ENCODE results near the gene ZNF322. TPM values are rescaled to one million over a fixed set of nuclear protein-coding genes. Genes with fewer than 3 reads are reported as not detected.
"Not testable (repeated sequence)": the region's sequence is repeated elsewhere in the genome, so short reads cannot be mapped to it uniquely, and the experiment has no call there.

The ZNF322 gene
- total RNA-seq, result 100 to 1,000 TPM in 1 of 4 donors, 10 to 100 TPM in 3; 38.7 to 184 (median 61.5) TPM

- Histone ChIP-seq H3K27ac (peak within 1 kb of the TSS; percentile 85 to 91), H3K4me3 (peak within 1 kb of the TSS; percentile 84 to 92), H3K4me1 (no peaks in the 10 kb centered on the region), H3K36me3 (no peaks in the 10 kb centered on the region), H3K9me3 (no peaks in the 10 kb centered on the region), H3K27me3 (no peaks in the 10 kb centered on the region)
- TF ChIP-seq, protein P1, sequence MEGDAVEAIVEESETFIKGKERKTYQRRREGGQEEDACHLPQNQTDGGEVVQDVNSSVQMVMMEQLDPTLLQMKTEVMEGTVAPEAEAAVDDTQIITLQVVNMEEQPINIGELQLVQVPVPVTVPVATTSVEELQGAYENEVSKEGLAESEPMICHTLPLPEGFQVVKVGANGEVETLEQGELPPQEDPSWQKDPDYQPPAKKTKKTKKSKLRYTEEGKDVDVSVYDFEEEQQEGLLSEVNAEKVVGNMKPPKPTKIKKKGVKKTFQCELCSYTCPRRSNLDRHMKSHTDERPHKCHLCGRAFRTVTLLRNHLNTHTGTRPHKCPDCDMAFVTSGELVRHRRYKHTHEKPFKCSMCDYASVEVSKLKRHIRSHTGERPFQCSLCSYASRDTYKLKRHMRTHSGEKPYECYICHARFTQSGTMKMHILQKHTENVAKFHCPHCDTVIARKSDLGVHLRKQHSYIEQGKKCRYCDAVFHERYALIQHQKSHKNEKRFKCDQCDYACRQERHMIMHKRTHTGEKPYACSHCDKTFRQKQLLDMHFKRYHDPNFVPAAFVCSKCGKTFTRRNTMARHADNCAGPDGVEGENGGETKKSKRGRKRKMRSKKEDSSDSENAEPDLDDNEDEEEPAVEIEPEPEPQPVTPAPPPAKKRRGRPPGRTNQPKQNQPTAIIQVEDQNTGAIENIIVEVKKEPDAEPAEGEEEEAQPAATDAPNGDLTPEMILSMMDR (IDR thresholded peaks at IDR 0.05), result peak in 1 of 4 experiments; percentile 11
- peak; percentile 60 to 75 for TF ChIP-seq POLR2A (IDR thresholded peaks at IDR 0.05)
- DNase-seq, result peak; percentile 93 to 94
- intact Hi-C loops (cut with DNase I; ENCODE audit: low total_unique reads), result no loop called here
Measured at GRCh38 chr6:26659042-26659999, at the start of gene ZNF322. Gene ZNF322, minus strand, starts transcription at chr6:26659746. Its CDS starts 21,193 bp downstream, at chr6:26638553.

GRCh38 chr6:26705780-26706179 is 46.2 kb upstream of the ZNF322 start:
- intact Hi-C loops (cut with DNase I; ENCODE audit: low total_unique reads); H3K27me3 ChIP-seq; DNase-seq; H3K27ac ChIP-seq; H3K4me1 ChIP-seq; H3K9me3 ChIP-seq; H3K36me3 ChIP-seq; H3K4me3 ChIP-seq: not testable (repeated sequence)

DNA sequence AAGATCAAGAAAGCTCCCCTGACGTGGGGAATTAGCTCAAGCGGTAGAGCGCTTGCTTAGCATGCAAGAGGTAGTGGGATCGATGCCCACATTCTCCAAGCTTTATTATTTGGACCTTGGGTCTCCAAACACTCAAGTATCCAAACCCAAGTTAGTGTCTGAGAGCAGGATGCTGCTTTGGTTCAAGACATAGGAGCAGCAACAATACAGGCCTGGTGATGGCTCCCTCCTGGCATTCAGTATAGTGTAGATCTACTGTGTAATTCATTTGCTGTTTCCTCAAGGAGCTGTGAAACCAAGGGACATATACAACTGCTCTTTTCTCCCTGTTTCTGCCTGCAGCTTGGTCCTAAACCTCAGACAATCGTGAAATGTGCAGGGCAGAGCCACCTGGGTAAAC is 45.8 kb upstream of the ZNF322 start:
- DNase-seq; H3K27ac ChIP-seq; intact Hi-C loops (cut with DNase I; ENCODE audit: low total_unique reads); H3K4me1 ChIP-seq; H3K4me3 ChIP-seq; H3K36me3 ChIP-seq; H3K9me3 ChIP-seq; H3K27me3 ChIP-seq: not testable (repeated sequence)

DNA sequence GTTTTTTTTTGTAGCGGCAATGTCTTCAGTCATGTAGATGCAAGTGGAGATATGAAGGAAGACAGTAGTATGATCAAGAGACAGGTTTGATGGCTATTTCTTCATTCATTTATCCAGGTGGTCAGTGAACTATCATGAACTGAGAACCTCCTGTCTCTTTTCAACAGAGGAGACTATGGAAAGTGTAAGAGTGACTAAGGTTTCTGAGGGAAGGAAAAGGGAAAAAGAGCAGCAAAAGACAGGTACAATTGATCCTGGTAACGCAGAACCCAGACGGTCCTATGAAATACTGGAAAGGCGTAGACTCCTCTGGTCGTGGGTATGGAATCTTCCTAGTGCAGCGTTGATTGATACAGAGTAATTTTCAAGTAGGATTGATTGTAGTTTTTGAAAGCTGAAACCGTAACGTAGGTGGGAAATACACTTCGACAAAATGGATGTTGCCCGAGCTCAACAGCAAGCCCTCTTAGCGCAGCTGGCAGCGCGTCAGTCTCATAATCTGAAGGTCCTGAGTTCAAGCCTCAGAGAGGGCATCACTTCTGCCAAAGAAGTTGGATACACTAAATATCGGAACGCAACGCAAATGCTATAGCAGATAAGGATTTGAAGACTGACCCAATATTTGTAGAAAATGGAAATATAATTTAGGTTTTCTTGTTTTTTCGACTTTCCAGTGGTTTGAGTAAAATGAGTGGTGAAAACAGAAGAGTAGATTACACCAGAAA is 41.6 kb upstream of the ZNF322 start:
- H3K27me3 ChIP-seq; H3K9me3 ChIP-seq; H3K36me3 ChIP-seq; DNase-seq; H3K4me3 ChIP-seq; intact Hi-C loops (cut with DNase I; ENCODE audit: low total_unique reads); H3K27ac ChIP-seq; H3K4me1 ChIP-seq: not testable (repeated sequence)

GRCh38 chr6:26697496-26697895 is 38.0 kb upstream of the ZNF322 start:
- H3K27me3 ChIP-seq; H3K4me1 ChIP-seq; H3K9me3 ChIP-seq; H3K27ac ChIP-seq; H3K36me3 ChIP-seq; intact Hi-C loops (cut with DNase I; ENCODE audit: low total_unique reads); DNase-seq; H3K4me3 ChIP-seq: not testable (repeated sequence)

- H3K9me3 ChIP-seq; H3K27me3 ChIP-seq; H3K36me3 ChIP-seq; H3K4me1 ChIP-seq; H3K27ac ChIP-seq; DNase-seq; H3K4me3 ChIP-seq; intact Hi-C loops (cut with DNase I; ENCODE audit: low total_unique reads): not testable (repeated sequence)
Measured at GRCh38 chr6:26689324-26689947, 29.9 kb upstream of the ZNF322 start.

GRCh38 chr6:26682435-26683042 is 23.0 kb upstream of the ZNF322 start:
- H3K27me3 ChIP-seq; H3K9me3 ChIP-seq; H3K27ac ChIP-seq; DNase-seq; H3K4me3 ChIP-seq; intact Hi-C loops (cut with DNase I; ENCODE audit: low total_unique reads); H3K36me3 ChIP-seq; H3K4me1 ChIP-seq: not testable (repeated sequence)

- intact Hi-C loops (cut with DNase I; ENCODE audit: low total_unique reads); H3K9me3 ChIP-seq; H3K27me3 ChIP-seq: not testable (repeated sequence)
Measured at GRCh38 chr6:26673287-26673686, 13.7 kb upstream of the ZNF322 start.

GRCh38 chr6:26670558-26670957 is 11.0 kb upstream of the ZNF322 start:
- H3K4me1 ChIP-seq; H3K9me3 ChIP-seq; H3K4me3 ChIP-seq; DNase-seq; H3K27me3 ChIP-seq; H3K36me3 ChIP-seq; H3K27ac ChIP-seq; intact Hi-C loops (cut with DNase I; ENCODE audit: low total_unique reads): not testable (repeated sequence)

More at GRCh38 chr6:26673287-26673686, 13.7 kb upstream of the ZNF322 start:
- not testable (repeated sequence) for H3K27ac ChIP-seq, H3K36me3 ChIP-seq, H3K4me1 ChIP-seq, H3K4me3 ChIP-seq, DNase-seq

- H3K9me3 ChIP-seq; H3K36me3 ChIP-seq; H3K4me3 ChIP-seq; H3K27ac ChIP-seq; H3K4me1 ChIP-seq; DNase-seq; H3K27me3 ChIP-seq; intact Hi-C loops (cut with DNase I; ENCODE audit: low total_unique reads): not testable (repeated sequence)
Measured at GRCh38 chr6:26670003-26670402, 10.5 kb upstream of the ZNF322 start.

Measured in uterus (tissue), 4 donors.